Natural killer cell treated with Interleukin-12 subunit alpha and Interleukin-12 subunit beta and Interleukin-15 and Interleukin-18, amount 100 ng/mL, for 72 hours (primary cell): Measurements from ENCODE around the gene STKLD1. TPM values are rescaled to one million over a fixed set of nuclear protein-coding genes. Genes with fewer than 3 reads are reported as not detected.

Source experiments
- ATAC-seq, 2 donors: fragments of 150-1000 bp; cut with Tn5 transposase in 1 of 2; sonication (Bioruptor Pico), chemical (Tn5 transposase) in 1 of 2; 2 replicates each; pipeline ENCODE4 v1.10.0; 2021
- DNase-seq: peaks from one replicate; pipeline ENCODE4 v3.0.0; 2022; ENCODE audit warnings: low spot score
- H3K27ac Mint-ChIP-seq, 2 donors: 1 replicate in 1 of 2; 2 replicates in 1 of 2; pipeline ENCODE4 v1.8.0; 2022; ENCODE audit warnings: mixed read lengths in 2 of 2, mild to moderate bottlenecking in 1 of 2, moderate library complexity in 1 of 2
- H3K27me3 Mint-ChIP-seq, 2 donors: 1 replicate in 1 of 2; 2 replicates in 1 of 2; pipeline ENCODE4 v1.8.0; 2022; ENCODE audit warnings: mixed read lengths in 2 of 2
- H3K36me3 Mint-ChIP-seq: one replicate; pipeline ENCODE4 v1.8.0; 2022; ENCODE audit warnings: mixed read lengths
- H3K4me1 Mint-ChIP-seq, 2 donors: 1 replicate in 1 of 2; 2 replicates in 1 of 2; pipeline ENCODE4 v1.8.0; 2022; ENCODE audit warnings: low read depth in 2 of 2, mixed read lengths in 2 of 2, mild to moderate bottlenecking in 1 of 2
- H3K4me3 Mint-ChIP-seq: one replicate; pipeline ENCODE4 v1.8.0; 2022; ENCODE audit warnings: mixed read lengths
- H3K9me3 Mint-ChIP-seq: 2 replicates; pipeline ENCODE4 v1.8.0; 2022; ENCODE audit warnings: mixed read lengths
- total RNA-seq, 2 donors: library from RNA; stranded (reverse); gene quantifications; one replicate each; pipeline ENCODE4 v1.2.3, GENCODE V29; 2022

Gene STKLD1
- total RNA-seq, 2 donors from 2014 or later: 0.19 TPM; not detected in 1

- Mint-ChIP-seq H3K36me3 (peaks cover 4% of the 10 kb centered on the region), H3K4me3 (no peak overlapping the region), H3K9me3 (no peaks in the 10 kb centered on the region), H3K27ac (no peak overlapping the region), H3K4me1 (peaks cover 7 to 14% of the 10 kb centered on the region in 2 donors), H3K27me3 (no peaks in the 10 kb centered on the region)
- DNase-seq (no peak), ATAC-seq (no peak)
Observed at GRCh38 chr9:133405508-133406438, 29.6 kb downstream of the STKLD1 start.

GRCh38 chr9:133406480-133407307, 30.5 kb downstream of the STKLD1 start:
- peaks cover 4% of the 10 kb centered on the region for H3K36me3 Mint-ChIP-seq
- peak; percentile 81 for DNase-seq

GRCh38 chr9:133408042-133408441, 31.9 kb downstream of the STKLD1 start:
- ATAC-seq (no peak), DNase-seq (no peak)
- H3K4me1 Mint-ChIP-seq: peaks cover 7 to 14% of the 10 kb centered on the region in 2 donors
- peaks cover 4% of the 10 kb centered on the region for H3K36me3 Mint-ChIP-seq
- no peak overlapping the region for H3K4me3 Mint-ChIP-seq
- H3K27ac Mint-ChIP-seq: no peak overlapping the region
- H3K27me3 Mint-ChIP-seq: no peaks in the 10 kb centered on the region
- no peaks in the 10 kb centered on the region for H3K9me3 Mint-ChIP-seq

More at GRCh38 chr9:133406480-133407307, 30.5 kb downstream of the STKLD1 start:
- H3K27ac Mint-ChIP-seq: peak overlapping the region in 1 of 2 donors; percentile 25
- peaks cover 7 to 14% of the 10 kb centered on the region in 2 donors for H3K4me1 Mint-ChIP-seq
- no peaks in the 10 kb centered on the region for H3K27me3 Mint-ChIP-seq
- no peaks in the 10 kb centered on the region for H3K9me3 Mint-ChIP-seq
- ATAC-seq: peak; percentile 82 to 88
- H3K4me3 Mint-ChIP-seq: no peak overlapping the region

GRCh38 chr9:133415170-133415569, 39.0 kb downstream of the STKLD1 start:
- ATAC-seq (no peak), DNase-seq (no peak)
- H3K4me1 Mint-ChIP-seq: peaks cover 26 to 35% of the 10 kb centered on the region in 2 donors
- H3K27ac Mint-ChIP-seq: peak overlapping the region in 1 of 2 donors; percentile 25
- H3K4me3 Mint-ChIP-seq: peak overlapping the region; percentile 56
- H3K27me3 Mint-ChIP-seq: no peaks in the 10 kb centered on the region
- H3K9me3 Mint-ChIP-seq: peaks cover 4% of the 10 kb centered on the region
- peaks cover 9% of the 10 kb centered on the region for H3K36me3 Mint-ChIP-seq

GRCh38 chr9:133417541-133418461, 41.6 kb downstream of the STKLD1 start, which contains the start of gene REXO4:
Gene REXO4 (minus strand): TSS chr9:133418010. CDS start chr9:133417844, 166 bp downstream.
- DNase-seq (peak; percentile 89), ATAC-seq (peak; percentile 89 to 92)
- Mint-ChIP-seq H3K4me3 (peak within 1 kb of the TSS; percentile 92), H3K36me3 (peaks cover 9% of the 10 kb centered on the region), H3K27ac (peak within 1 kb of the TSS; percentile 87 to 88), H3K9me3 (peaks cover 4% of the 10 kb centered on the region), H3K27me3 (no peaks in the 10 kb centered on the region), H3K4me1 (peaks cover 42 to 51% of the 10 kb centered on the region in 2 donors)

- ATAC-seq (no peak), DNase-seq (no peak)
- H3K4me3 Mint-ChIP-seq: peak overlapping the region; percentile 92
- H3K36me3 Mint-ChIP-seq: peaks cover 9% of the 10 kb centered on the region
- H3K9me3 Mint-ChIP-seq: peaks cover 4% of the 10 kb centered on the region
- no peaks in the 10 kb centered on the region for H3K27me3 Mint-ChIP-seq
- peaks cover 42 to 51% of the 10 kb centered on the region in 2 donors for H3K4me1 Mint-ChIP-seq
- peak overlapping the region; percentile 87 to 88 for H3K27ac Mint-ChIP-seq
Observed at GRCh38 chr9:133419005-133419404, 42.8 kb downstream of the STKLD1 start.

GRCh38 chr9:133420392-133420827, 44.2 kb downstream of the STKLD1 start:
- ATAC-seq (peak; percentile 25 to 52), DNase-seq (no peak)
- Mint-ChIP-seq H3K27me3 (no peaks in the 10 kb centered on the region), H3K4me3 (peak overlapping the region; percentile 62), H3K27ac (peak overlapping the region; percentile 42 to 61), H3K4me1 (peaks cover 32 to 42% of the 10 kb centered on the region in 2 donors), H3K9me3 (peaks cover 4% of the 10 kb centered on the region), H3K36me3 (no peaks in the 10 kb centered on the region)

- peak within 1 kb of the TSS; percentile 54 for H3K4me3 Mint-ChIP-seq
- H3K9me3 Mint-ChIP-seq: peaks cover 4% of the 10 kb centered on the region
- ATAC-seq (peak; percentile 67 to 74), DNase-seq (peak; percentile 86)
- H3K36me3 Mint-ChIP-seq: no peaks in the 10 kb centered on the region
- peaks cover 30 to 32% of the 10 kb centered on the region in 2 donors for H3K4me1 Mint-ChIP-seq
- peaks cover 0 to 2% of the 10 kb centered on the region in 2 donors for H3K27me3 Mint-ChIP-seq
- peak within 1 kb of the TSS; percentile 29 to 53 for H3K27ac Mint-ChIP-seq
Observed at GRCh38 chr9:133421615-133422542, 45.7 kb downstream of the STKLD1 start, which contains the start of gene ADAMTS13. Gene ADAMTS13 (plus strand): TSS chr9:133422367. CDS start chr9:133422444, 77 bp downstream.

GRCh38 chr9:133423216-133423615, 47.0 kb downstream of the STKLD1 start:
- Mint-ChIP-seq H3K27ac (peak overlapping the region in 1 of 2 donors; percentile 53), H3K36me3 (no peaks in the 10 kb centered on the region), H3K4me1 (peaks cover 29% of the 10 kb centered on the region in 2 donors), H3K27me3 (peaks cover 2 to 11% of the 10 kb centered on the region in 2 donors), H3K9me3 (peaks cover 4% of the 10 kb centered on the region), H3K4me3 (no peak overlapping the region)
- DNase-seq (no peak), ATAC-seq (no peak)

- H3K4me1 Mint-ChIP-seq: peaks cover 19 to 20% of the 10 kb centered on the region in 2 donors
- no peak overlapping the region for H3K4me3 Mint-ChIP-seq
- H3K27me3 Mint-ChIP-seq: peaks cover 2 to 11% of the 10 kb centered on the region in 2 donors
- ATAC-seq (no peak), DNase-seq (no peak)
- no peak overlapping the region for H3K27ac Mint-ChIP-seq
- peaks cover 2% of the 10 kb centered on the region for H3K9me3 Mint-ChIP-seq
- H3K36me3 Mint-ChIP-seq: no peaks in the 10 kb centered on the region
Observed at GRCh38 chr9:133424187-133424586, 48.0 kb downstream of the STKLD1 start.

GRCh38 chr9:133425049-133425632, 49.0 kb downstream of the STKLD1 start:
- DNase-seq (no peak), ATAC-seq (no peak)
- Mint-ChIP-seq H3K36me3 (no peaks in the 10 kb centered on the region), H3K27me3 (peaks cover 2 to 11% of the 10 kb centered on the region in 2 donors), H3K4me3 (no peak overlapping the region), H3K9me3 (no peaks in the 10 kb centered on the region), H3K4me1 (peaks cover 16 to 18% of the 10 kb centered on the region in 2 donors), H3K27ac (no peak overlapping the region)
